ENCODE results near the gene CDH18. TPM values are rescaled to one million over a fixed set of nuclear protein-coding genes. Genes with fewer than 3 reads are reported as not detected.

The CDH18 gene
- total RNA-seq, 2 experiments from 2014 or later = not detected

- no peaks in the 10 kb centered on the region for H3K9me2 ChIP-seq (ENCODE audit: insufficient read depth, low read length)
- no peaks in the 10 kb centered on the region for H3K36me3 ChIP-seq (ENCODE audit: insufficient read depth, low read length)
- no peaks in the 10 kb centered on the region for H3K4me1 ChIP-seq (ENCODE audit: insufficient read depth, low read length, poor library complexity, severe bottlenecking)
- H3K4me3 ChIP-seq (ENCODE audit: low read depth, low read length, poor library complexity, severe bottlenecking) = no peak overlapping the region
- DNase-seq (ENCODE audit: low spot score) = no peak
- ChIA-PET CTCF (ENCODE audit: unreplicated experiment) (no interaction called here), POLR2A (interaction anchor here (0.7 kb wide), 1 partner anchor 9 kb away, joined by 3 read pairs; no protein-coding TSS in a partner anchor)
- H4K20me1 ChIP-seq (ENCODE audit: insufficient read depth, low read length) = no peaks in the 10 kb centered on the region
- H3K9me3 ChIP-seq (ENCODE audit: low read length) = no peaks in the 10 kb centered on the region
- intact Hi-C loops (cut with micrococcal nuclease; ENCODE audit: unreplicated experiment) = no loop called here
- H3K4me2 ChIP-seq (ENCODE audit: low read length) = no peak overlapping the region
- no peaks in the 10 kb centered on the region for H3K79me2 ChIP-seq (ENCODE audit: insufficient read depth, low read depth, low read length)
- no peak overlapping the region for H2AFZ ChIP-seq (ENCODE audit: low read length)
- TF ChIP-seq EZH2phosphoT487 (IDR thresholded peaks at IDR 0.05; ENCODE audit: borderline replicate concordance, low read depth, low read length) (no peak), CTCF (conservative IDR thresholded peaks at IDR 0.05; ENCODE audit: low read length) (no peak)
- H3K27ac ChIP-seq (ENCODE audit: low read depth, low read length, poor library complexity, severe bottlenecking) = no peak overlapping the region
- no TSS peak for BruUV-seq (replicated peaks)
Observed at GRCh38 chr5:20017021-20017420, 29.0 kb upstream of the CDH18 start.

- no peaks in the 10 kb centered on the region for H3K79me2 ChIP-seq (ENCODE audit: insufficient read depth, low read depth, low read length)
- H3K9me2 ChIP-seq (ENCODE audit: insufficient read depth, low read length) = no peaks in the 10 kb centered on the region
- ChIA-PET CTCF (ENCODE audit: unreplicated experiment) (no interaction called here), POLR2A (interaction anchor here (0.7 kb wide), 1 partner anchor 9 kb away, joined by 3 read pairs; no protein-coding TSS in a partner anchor)
- no peaks in the 10 kb centered on the region for H4K20me1 ChIP-seq (ENCODE audit: insufficient read depth, low read length)
- no TSS peak for BruUV-seq (replicated peaks)
- no peak overlapping the region for H3K4me2 ChIP-seq (ENCODE audit: low read length)
- no peaks in the 10 kb centered on the region for H3K9me3 ChIP-seq (ENCODE audit: low read length)
- H3K36me3 ChIP-seq (ENCODE audit: insufficient read depth, low read length) = no peaks in the 10 kb centered on the region
- H2AFZ ChIP-seq (ENCODE audit: low read length) = no peak overlapping the region
- no peak overlapping the region for H3K4me3 ChIP-seq (ENCODE audit: low read depth, low read length, poor library complexity, severe bottlenecking)
- H3K4me1 ChIP-seq (ENCODE audit: insufficient read depth, low read length, poor library complexity, severe bottlenecking) = no peaks in the 10 kb centered on the region
- TF ChIP-seq EZH2phosphoT487 (IDR thresholded peaks at IDR 0.05; ENCODE audit: borderline replicate concordance, low read depth, low read length) = no peak
- no peak for TF ChIP-seq CTCF (conservative IDR thresholded peaks at IDR 0.05; ENCODE audit: low read length)
- no peak for DNase-seq (ENCODE audit: low spot score)
- intact Hi-C loops (cut with micrococcal nuclease; ENCODE audit: unreplicated experiment) = no loop called here
- no peak overlapping the region for H3K27ac ChIP-seq (ENCODE audit: low read depth, low read length, poor library complexity, severe bottlenecking)
Observed at GRCh38 chr5:20000416-20000815, 12.4 kb upstream of the CDH18 start.

DNA sequence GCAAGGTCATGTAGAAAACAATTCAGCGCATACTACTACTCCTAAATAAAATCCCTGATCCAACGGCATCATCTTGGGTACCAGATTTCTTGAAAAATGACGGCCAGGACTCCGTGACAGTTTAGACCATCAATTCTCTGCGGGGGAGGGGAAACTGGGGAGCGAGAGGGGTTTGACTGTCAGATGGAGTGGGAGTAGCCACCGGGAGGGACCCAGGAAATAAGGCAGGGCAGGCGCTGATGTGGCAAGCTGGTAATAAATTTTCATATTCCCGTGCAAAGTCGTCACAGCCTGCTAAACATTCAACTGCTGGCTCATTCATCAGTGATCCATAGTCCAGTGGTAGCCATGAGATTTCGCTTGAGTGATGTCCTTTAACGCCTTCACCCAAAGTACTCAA is 457 bp upstream of the CDH18 start:
- intact Hi-C loops (cut with micrococcal nuclease; ENCODE audit: unreplicated experiment) = no loop called here
- no peaks in the 10 kb centered on the region for H3K4me1 ChIP-seq (ENCODE audit: insufficient read depth, low read length, poor library complexity, severe bottlenecking)
- POLR2A ChIA-PET = interaction anchor here (0.8 kb wide), 1 partner anchor 31 kb away, joined by 3 read pairs; no protein-coding TSS in a partner anchor
- no peak overlapping the region for H3K27ac ChIP-seq (ENCODE audit: low read depth, low read length, poor library complexity, severe bottlenecking)
- no peak overlapping the region for H3K4me3 ChIP-seq (ENCODE audit: low read depth, low read length, poor library complexity, severe bottlenecking)
- no peak for TF ChIP-seq EZH2phosphoT487 (IDR thresholded peaks at IDR 0.05; ENCODE audit: borderline replicate concordance, low read depth, low read length)
- TF ChIP-seq CTCF (conservative IDR thresholded peaks at IDR 0.05; ENCODE audit: low read length) = no peak
- H3K36me3 ChIP-seq (ENCODE audit: insufficient read depth, low read length) = no peaks in the 10 kb centered on the region
- no peaks in the 10 kb centered on the region for H3K9me3 ChIP-seq (ENCODE audit: low read length)
- no peak for DNase-seq (ENCODE audit: low spot score)
- CTCF ChIA-PET (ENCODE audit: unreplicated experiment) = no interaction called here
- no peak overlapping the region for H2AFZ ChIP-seq (ENCODE audit: low read length)
- H3K79me2 ChIP-seq (ENCODE audit: insufficient read depth, low read depth, low read length) = no peaks in the 10 kb centered on the region
- H3K9me2 ChIP-seq (ENCODE audit: insufficient read depth, low read length) = no peaks in the 10 kb centered on the region
- H4K20me1 ChIP-seq (ENCODE audit: insufficient read depth, low read length) = no peaks in the 10 kb centered on the region
- no TSS peak for BruUV-seq (replicated peaks)
- no peak overlapping the region for H3K4me2 ChIP-seq (ENCODE audit: low read length)
